Activated CD8-positive, alpha-beta memory T cell treated with anti-CD3 and anti-CD28 coated beads, Interleukin-2, amount 50 U/mL, for 48 hours (primary cell): ENCODE measurements around the gene SNCG.
"Not testable (repeated sequence)": the region's sequence is repeated elsewhere in the genome, so short reads cannot be mapped to it uniquely, and the experiment has no call there.

Source experiments
- DNase-seq: peaks from one replicate; pipeline ENCODE4 v3.0.0-alpha.2; 2020

SNCG gene

DNA sequence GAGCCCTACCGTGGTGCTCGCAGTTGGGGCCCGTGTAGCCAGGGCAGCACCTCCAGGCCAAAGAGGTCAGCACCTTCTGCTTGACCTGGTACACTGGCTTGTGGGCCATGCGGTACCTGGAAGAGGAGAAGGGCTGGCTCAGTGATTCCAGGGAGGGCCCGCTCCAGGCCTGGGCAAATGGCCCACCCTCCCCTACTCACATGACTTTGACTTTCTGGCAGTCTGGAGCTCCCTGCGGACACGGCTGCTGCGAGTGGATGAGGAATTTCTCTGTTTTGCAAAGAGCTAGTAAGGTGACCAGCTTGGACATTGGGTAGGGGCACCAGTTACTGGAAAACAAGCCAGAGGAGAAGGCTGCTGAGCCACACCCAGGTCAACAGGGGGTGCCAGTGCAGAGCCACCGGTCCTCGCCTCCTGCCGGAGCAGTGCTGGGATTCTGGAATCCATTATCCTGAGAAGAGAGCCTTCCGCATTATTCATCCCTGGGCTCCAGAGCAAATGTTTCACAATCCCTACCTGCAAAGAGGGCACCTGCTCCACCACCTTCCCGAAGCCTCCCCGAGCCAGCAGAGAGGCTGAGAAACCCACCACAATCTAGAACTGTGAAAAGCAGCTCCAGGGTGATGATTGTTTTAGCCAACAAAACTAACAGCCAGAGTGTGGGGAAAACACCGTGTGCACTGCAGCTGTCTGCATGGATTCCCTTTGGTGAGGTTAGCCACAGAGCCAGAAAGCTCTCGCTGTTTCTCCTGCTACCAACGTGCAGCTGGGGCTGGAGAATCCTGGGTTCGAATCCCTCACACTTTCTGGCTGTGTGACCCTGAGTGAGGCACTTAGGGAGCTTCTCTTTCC is 12.8 kb upstream of the SNCG start:
- DNase-seq: peak; percentile 34

DNA sequence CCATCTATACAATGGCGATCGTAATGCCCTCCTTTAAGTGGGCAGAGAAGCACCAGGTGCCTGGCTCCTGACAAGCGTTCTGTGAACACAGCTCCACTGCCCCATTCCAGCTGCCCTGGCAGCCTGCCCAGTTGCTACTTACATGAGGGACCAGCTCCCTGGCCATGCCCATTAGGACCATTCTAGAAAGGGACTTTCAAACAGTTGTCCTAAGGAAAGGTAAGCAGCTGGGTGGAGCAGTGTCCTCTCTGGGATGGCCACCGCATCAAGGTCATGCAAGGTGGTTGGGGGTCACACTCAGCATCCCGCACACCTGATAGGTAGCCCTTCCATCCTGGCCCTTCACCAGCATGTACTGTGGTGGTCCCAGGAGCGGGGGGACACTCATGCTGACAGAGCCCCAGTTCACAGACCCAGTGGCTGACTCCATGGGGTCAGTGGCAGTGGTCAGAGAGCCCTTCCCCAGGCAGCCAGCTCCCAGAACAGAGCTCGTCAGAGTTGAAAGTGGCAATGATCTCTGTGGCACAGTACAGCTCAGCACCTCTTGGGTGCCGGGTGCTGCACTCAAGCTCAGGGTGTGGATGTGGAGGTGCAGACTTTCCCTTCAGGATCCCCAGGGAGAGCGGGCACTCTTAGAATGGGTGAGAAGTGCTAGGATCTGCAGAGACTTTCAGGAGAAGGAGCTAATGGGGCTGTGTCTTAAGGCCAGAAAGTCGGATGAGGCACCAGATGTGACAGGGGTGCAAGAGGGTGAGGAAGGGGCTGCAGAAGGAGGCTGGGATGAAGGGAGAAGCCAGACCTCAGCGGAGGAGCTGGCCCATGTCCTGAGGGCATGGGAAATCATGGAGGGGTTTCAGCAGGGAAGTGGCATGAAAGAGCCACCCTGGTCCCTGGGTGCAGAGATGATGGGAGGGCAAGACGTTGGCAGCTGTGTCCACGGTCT is 11.9 kb upstream of the SNCG start:
- peak; percentile 45 for DNase-seq

DNA sequence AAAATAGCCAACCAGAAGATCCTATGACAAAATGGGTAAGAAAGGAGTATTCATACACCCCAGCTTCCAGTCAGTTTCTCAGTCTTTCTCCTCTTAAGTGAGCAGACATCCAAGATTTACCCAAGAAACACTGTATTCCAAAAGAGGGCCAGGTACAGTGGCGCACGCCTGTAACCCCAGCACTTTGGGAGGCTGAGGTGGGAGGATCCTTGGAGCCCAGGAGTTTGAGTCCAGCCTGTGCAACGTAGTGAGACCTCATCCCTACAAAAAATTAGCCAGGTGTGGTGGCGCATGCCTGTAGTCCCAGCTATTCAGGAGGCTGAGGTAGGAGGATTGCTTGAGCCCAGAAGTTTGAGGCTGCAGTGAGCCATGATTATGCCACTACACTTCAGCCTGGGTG is 10.6 kb upstream of the SNCG start:
- DNase-seq: not testable (repeated sequence)

DNA sequence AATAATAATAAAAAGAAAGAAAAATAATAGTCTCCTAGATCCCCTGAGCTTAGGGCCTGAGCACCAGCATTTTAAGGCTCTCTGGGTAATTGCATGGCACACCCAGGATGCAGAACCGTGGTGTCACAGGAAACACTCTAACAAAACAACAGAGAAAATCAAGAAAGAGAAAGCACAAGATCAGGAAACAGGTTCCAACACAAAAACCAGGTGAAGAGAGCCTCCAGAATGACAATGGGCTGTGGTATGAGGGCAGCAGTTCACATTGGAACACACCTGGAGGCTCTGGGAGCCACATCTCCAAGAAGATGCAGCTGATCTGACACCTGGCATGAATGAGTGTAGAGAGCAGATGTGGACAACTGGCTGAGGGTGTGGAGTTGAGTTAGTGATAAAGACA is 8.1 kb upstream of the SNCG start:
- no peak for DNase-seq

DNA sequence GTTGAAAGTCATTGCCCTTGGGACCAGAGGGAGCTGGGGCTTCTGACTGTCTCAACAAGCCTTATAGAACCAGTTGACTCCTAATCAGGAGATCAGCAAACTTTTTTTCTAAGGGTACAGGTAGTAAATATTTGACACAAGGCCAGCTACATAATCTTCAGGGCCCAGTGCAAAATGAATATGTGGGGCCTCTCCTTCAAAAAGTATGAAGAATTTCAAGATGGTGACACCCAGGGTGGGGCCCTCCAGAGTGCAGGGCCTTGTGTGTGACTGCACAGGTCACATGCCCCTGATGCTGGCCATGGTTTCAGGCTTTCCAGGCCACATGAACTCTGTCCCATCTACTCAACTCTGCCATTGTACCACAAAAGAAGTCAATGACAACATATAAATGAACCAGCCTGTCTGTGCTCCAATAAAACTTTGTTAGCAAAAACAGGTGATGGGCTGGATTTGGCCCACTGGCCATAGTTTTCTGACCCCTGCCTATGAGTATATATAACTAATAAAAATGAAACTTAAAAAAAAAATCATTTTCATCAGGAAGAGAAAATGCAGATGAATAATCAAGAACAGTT is 7.1 kb upstream of the SNCG start:
- no peak for DNase-seq

DNA sequence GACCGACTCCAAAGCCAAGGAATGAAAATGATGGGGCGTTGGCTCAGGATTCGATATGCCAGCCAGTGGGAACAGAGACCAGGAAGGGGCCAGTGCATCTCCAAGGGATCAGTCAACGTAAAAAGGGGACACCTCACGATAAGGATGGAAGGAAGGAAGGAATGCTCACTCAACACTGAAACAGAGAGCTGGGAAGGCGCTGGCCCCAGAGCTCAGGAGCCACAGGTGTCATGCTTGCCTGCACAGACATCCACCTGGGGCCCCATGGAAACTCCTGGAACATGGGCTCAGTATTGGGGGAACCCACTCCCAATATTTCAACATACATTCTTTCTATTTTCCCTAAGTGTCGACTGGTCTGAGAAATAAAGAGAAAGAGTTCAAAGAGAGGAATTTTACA is 6.3 kb upstream of the SNCG start:
- no peak for DNase-seq

DNA sequence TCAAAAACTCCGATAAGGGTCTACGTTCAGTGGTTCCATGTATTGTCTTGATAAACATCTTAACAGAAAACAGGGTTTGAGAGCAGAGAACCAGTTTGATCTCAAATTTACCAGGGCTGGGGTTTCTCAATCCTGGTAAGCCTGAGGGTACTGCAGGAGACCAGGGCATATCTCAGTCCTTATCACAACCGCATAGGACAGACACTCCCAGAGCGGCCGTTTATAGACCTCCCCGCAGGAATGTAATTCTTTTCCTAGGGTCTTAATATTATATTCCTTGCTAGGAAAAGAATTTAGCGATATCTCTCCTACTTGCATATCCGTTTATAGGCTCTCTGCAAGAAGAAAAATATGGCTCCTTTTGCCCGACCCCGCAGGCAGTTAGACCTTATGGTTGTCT is 5.7 kb upstream of the SNCG start:
- not testable (repeated sequence) for DNase-seq

DNA sequence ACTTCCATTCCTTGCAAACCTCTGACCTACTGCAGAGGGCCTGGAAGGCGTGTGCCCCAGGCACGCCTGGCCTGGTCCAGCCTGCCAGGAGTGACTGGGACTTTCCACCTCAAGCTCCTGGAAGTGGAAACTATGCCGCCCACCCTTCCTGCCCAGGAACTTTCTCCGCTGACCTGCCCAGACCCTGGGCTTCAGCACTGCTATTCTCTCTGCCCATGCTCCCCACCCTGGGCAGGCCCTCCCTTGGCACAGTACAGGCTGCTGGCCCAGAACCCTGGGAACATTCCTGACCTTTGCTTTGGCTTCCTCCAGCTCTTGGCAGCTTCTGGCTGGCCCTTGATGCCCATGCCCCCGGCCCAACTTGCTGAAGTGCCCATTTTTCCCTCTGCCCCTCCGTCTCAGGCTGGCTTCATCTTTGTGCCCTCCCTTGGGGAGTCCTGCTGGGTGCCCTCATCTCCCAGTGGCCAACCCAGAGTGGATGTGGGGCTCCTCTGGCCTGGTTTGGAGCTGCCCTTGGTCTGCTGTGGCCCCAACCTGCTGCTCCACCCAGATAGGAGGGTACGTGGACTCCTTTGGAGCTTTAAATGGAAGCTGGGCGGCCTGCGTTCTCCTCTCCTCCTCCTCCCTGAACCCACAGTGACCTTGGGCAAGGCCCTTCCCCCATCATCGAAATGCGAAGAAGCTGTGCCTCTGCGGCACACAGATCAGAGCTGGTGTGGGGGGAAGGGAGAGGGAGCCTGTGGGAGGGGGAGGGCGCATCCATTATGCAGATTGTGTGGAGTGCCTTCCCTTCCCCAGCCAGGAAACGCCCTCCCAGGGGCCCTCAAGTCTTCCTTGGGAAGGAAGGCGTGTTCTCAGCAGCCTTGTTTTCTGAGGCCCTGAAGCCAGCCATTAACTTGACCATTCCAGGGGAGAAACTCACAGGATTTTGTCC is 4.4 kb upstream of the SNCG start:
- no peak for DNase-seq

DNA sequence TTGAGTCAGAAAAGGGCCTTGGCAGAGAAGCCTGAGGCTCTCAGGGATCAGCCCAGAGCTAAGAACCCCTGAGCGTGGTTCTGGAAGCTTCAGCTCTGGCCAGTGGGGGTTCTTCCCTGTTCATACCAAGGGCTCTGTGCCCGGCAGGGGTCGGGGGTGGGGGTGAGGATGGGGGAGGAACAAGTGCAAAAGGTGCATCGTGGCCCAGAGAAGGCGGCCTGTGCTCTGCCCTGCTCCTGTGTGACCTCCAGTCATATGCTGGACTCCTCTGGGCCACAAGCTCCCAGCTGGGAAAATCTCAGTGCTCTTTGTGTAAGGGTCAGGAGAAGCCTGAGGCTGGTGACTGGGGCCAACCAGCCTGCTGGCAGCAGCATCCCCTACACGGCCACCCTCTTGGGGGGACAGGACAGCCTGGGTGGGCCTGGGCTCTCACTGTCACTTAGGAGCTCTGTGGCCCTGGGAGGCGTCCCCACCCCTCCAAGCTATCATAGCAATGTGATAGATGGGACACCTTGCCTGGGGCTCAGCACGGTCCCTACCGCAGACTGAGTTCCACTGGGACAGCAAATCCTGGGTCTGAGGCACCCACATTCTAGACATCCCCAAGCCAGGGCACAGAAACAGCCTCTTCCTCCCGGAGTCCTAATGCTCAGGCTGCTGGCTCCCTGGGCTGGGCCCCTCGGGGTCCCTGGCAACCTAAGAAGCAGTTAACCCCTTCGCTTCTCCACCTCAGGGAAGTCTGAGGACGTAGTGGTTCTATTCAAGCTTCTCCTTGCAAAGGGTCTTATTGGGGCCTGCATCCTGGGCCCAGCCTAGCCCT is 3.5 kb upstream of the SNCG start:
- DNase-seq: no peak

DNA sequence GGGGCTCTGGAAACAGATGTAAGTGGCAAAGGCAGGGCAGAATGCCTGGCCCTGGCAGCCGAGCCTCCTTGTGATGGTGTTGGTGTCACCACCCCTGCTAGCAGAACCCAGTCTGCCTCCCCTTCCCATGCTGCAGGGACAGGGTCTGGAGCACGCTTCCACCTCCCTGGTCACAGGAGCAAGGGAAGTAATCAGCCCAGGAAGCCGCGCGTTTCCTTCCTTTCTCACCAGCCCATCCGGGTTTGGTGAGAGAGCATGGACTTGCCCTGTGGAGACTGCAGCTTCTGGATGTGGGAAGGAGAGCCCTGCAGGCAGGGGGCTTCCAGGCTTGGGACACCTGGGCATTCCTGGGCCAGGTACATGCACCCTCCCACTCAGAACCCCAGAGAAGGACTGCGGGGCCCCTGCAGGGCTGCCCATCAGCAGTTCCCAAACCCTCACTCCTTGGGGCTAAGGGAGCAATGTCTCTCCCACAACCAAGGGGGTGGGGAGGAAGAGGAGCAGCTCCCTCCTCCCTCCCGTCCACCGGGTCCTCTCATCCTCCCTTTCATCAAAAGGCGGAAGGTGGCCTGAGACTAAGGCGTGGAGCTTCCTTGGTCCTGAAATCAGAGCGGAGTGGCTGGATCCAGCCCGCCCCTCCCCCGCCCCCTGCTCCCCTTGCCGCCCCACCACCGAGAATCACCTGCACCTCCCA is 2.8 kb upstream of the SNCG start:
- no peak for DNase-seq

DNA sequence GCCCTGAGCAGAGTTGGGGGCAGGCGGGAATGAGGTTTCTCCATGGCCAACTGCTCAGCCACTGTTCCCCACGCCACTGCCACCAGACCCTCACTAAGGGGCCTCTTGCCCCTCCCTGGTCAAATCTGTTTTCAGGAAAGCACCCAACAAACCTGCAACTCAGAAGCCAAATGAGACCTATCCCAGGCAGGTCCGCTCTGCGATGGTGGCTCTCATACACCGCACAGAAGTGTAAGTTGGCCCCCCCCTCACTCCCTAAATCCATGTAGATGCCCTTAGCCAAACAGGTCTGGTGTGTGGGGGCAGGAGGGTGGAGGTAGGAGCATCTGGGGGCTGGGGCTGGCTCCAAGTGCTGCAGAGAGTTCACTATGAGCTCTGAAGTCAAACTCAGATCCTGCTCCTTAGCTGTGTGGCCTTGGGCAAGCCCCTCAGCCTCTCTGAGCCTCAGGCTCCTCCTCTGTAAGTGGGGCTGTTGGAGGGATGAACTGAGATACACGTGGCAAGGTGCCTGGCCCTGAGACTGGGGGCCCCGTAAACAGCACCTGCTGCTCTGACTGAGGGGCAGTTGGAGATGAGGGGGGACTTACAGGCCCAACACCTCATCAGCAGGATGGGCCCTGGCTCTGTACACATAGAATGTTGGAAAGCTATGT is 2.1 kb upstream of the SNCG start:
- no peak for DNase-seq

DNA sequence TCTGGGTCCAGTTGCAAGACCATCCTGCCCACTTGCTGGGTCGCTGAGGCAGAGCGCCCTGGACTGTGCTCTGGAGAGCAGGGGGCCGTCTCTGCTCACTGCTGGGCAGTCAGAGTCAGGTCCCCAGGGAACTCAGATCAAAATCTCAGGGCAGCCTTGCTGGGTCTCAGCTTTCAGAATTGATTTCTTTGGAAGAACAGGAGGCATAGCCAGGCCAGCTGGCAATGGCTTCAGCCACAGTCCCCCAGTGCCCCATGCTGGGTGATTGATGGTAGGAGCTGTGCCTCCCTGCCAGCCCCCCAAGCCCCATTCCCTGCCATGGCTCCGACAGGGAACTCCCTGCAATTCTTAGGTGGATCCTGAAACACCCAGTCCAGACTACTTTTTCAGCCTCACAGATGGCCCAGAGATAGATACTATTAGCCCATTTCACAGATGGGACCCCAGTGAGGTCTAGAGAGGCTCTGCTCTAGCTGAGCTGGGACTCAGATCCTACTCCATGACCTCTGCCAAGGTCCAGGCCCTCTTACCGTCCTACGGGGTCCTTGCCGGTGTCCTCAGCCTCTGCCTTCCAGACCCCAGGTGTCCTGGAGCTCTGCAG is 1.5 kb upstream of the SNCG start:
- DNase-seq: no peak

DNA sequence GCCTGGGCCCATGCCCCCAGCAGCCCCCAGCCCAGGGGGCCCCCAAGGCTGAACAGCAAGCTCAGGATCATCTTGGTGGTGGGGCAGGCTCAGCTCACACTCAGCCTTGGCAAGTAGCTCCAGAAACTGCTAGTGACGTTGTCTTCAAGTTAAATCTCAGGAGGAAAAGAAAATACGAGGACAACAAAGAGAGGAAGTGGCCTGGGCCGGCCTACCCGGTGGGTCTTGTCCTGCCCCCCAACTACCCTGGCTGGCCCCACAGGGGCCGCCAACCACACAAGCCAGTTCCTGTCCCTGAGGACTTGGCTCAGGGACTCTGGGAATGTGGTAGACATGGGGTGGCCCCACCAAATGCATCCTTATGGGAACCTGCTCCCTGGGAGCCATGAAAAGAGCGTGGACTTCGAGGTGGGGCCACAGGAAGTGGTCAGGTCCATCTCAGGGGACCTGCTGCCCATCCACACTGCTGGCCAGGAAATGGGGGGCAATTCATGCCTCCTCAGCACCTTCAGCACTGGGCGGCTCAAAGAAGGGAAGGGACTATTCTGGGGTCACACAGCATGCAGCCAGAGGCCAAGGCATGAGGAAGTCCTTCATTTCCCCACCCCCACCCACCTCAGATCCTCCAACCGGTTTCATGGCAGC is 806 bp upstream of the SNCG start, which contains the start of gene MMRN2:
Gene MMRN2, minus strand, starts transcription at position 145 of the 645 bp plus-strand sequence. Its CDS starts 74 bp downstream, at position 71.
- no peak for DNase-seq

DNA sequence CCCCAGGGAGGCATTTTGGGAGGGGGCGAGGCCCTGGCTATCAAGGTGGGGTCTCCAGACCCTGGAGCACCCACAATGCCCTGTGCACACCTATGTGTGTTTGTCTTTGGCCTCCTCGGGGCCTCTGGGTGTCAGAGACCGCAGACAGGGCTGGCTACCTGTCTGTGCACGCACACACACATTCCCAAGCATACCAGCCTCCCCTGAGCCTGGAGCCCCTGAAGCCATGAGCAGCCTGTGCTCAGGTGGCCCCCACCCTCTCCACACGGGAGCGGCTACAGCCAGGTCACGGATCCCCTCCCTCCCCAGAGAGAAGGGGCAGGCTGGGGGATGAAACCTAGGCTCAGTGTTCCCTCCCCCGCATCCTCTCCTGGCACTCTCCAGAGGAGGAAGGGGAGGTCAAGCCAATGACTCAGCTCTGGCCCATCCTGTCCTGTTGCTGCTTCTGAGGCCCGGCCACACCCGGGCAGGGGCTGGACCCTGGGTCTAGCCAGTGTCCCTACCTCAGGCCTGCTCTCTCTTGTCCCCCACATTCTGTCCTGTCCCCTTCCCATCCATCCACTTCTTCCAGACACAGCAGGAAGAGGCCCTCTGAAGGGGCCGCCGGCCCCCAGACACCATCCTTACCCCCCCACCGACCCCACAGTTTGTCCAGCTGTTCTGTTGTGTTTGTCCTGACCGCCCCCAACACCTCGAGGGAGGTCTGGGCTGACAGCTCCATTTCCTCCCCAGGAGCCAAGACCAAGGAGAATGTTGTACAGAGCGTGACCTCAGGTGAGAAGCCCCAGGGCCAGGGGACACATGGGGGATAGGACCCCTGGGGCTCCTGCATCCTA is 720 bp downstream of the SNCG start:
- DNase-seq: no peak

DNA sequence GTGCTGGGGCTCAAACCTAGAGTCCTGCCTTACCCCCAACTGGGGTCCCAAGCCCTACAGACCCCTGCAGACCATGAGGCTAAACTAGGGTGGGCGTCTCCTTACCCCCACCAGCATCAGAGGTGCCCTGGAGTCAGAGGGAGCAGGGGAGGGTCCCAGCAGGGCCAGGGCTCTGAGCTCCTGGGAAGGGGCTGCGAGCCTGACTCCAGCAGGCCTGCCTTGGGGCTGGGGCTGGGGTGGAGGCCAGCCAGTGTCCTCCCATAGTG is 1.3 kb downstream of the SNCG start:
- DNase-seq: no peak

DNA sequence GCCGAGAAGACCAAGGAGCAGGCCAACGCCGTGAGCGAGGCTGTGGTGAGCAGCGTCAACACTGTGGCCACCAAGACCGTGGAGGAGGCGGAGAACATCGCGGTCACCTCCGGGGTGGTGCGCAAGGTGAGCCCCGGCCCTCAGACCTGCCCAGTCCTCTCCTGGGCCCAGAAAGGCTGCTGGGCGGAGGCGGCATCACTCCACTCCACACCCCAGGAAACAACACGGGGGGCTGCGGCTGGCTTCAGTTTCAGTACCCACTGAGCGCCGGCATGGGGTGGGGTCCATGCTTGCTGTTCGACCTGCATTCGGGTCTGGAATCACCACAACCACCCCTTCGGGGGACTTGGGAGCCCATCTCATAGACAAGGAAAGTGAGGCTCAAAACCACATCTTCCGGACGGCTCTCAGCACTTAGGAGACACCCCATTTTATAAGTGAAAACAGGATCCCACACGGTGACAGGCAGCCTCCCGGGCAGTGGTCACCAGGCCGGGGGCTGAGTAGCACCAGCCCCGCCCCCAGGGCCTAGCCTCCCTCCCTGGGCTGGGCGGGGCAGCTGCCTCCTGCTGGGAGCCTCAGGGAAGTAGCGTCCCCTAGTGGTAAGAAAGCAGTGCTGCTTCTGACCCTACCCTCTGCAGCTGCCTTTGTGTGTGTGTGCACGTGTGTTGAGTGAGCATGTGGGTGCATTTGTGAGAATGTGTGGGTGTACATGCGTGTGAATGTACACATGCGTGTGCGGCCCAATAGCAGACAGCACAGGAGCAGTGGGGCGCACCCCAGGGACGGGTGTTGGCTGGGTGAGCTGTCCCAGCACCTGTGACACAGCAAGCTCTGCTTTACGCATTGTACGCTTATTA is 1.8 kb downstream of the SNCG start:
- DNase-seq: no peak

DNA sequence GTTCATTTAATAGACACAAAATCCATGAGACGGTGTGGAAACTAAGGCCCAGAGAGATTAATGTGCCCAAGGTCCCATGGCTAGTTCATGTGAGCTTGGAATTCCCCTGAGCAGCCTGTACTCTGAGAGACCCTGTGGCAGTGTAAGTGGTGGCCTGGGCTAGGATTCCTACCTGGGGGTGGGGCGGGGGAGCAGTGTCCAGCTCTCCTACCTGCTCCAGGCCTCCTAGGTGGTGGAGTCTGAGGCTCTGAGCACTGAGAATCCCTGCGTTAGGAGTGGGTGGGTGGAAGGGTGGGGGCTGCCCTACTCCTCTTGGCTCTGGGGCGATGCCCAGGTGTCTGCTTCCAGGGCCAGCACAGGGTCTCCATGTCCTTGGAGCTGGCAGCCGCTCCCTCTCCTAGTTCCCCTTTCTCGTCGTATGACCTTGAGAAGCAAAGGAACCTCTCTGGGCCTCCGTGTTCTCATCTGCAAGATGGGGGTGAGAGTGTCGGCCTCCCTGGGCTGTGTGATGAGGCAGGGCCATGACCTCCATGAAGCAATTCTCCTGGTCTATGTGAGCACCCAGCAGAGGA is 2.5 kb downstream of the SNCG start:
- no peak for DNase-seq
